ENCODE measurements around the gene ABRAXAS1. TPM values are rescaled to one million over a fixed set of nuclear protein-coding genes. Genes with fewer than 3 reads are reported as not detected.

ABRAXAS1 gene
- total and polyA plus RNA-seq, 2 of the 13 experiments (the other 11 are each of a cell fraction or from before 2014, with no cell fraction given), result 14.1 to 14.7 TPM

GRCh38 chr4:83484500-83485461 is at the start of gene ABRAXAS1 (continued):
- TF ChIP-seq NCOR1 (IDR thresholded peaks at IDR 0.05; ENCODE audit: borderline replicate concordance, low read length) (no peak), NFIC (IDR thresholded peaks at IDR 0.05; ENCODE audit: low read length) (no peak), SSRP1 (CRISPR knock-in tag; IDR thresholded peaks at IDR 0.05) (no peak), MIER3 (CRISPR knock-in tag; IDR thresholded peaks at IDR 0.05; ENCODE audit: borderline replicate concordance) (no peak; the same call in 1 of the 2 replicates), TBX3 (IDR thresholded peaks at IDR 0.05; ENCODE audit: borderline replicate concordance) (no peak), ZNF292 (CRISPR knock-in tag; IDR thresholded peaks at IDR 0.05; ENCODE audit: borderline replicate concordance, low read depth) (no peak; the same call in 1 of the 2 replicates), ZNF781 (CRISPR knock-in tag; IDR thresholded peaks at IDR 0.05; ENCODE audit: borderline replicate concordance, not compliant biosample characterization) (peak; percentile 67), ZNF362 (CRISPR knock-in tag; IDR thresholded peaks at IDR 0.05; ENCODE audit: borderline replicate concordance) (no peak; the same call in 1 of the 2 replicates), E2F2 (CRISPR knock-in tag; IDR thresholded peaks at IDR 0.05; ENCODE audit: borderline replicate concordance) (no peak), HNF1A (IDR thresholded peaks at IDR 0.05; ENCODE audit: low read depth) (no peak), HNF1A (CRISPR knock-in tag; IDR thresholded peaks at IDR 0.05; ENCODE audit: borderline replicate concordance) (peak; percentile 35), ATF3 (CRISPR knock-in tag; IDR thresholded peaks at IDR 0.05) (no peak), ZKSCAN1 (IDR thresholded peaks at IDR 0.05; ENCODE audit: low read length) (no peak), ZUFSP (CRISPR knock-in tag; IDR thresholded peaks at IDR 0.05; ENCODE audit: borderline replicate concordance) (no peak), CENPT (CRISPR knock-in tag; IDR thresholded peaks at IDR 0.05; ENCODE audit: low read depth) (peak; percentile 60), STAT5B (CRISPR knock-in tag; IDR thresholded peaks at IDR 0.05) (no peak), ZNF558 (CRISPR knock-in tag; IDR thresholded peaks at IDR 0.05; ENCODE audit: borderline replicate concordance) (no peak), ZKSCAN5 (CRISPR knock-in tag; IDR thresholded peaks at IDR 0.05) (no peak)

All from HepG2 (cell line).